ENCODE measurements around the gene DLGAP1. TPM values are rescaled to one million over a fixed set of nuclear protein-coding genes. Genes with fewer than 3 reads are reported as not detected.
A peak's percentile ranks its signal among the peaks of the same experiment; 100 is the strongest.

Gene DLGAP1
- total and polyA plus RNA-seq, 4 donors, result 0.54 to 11.8 (median 3.1) TPM

DNA sequence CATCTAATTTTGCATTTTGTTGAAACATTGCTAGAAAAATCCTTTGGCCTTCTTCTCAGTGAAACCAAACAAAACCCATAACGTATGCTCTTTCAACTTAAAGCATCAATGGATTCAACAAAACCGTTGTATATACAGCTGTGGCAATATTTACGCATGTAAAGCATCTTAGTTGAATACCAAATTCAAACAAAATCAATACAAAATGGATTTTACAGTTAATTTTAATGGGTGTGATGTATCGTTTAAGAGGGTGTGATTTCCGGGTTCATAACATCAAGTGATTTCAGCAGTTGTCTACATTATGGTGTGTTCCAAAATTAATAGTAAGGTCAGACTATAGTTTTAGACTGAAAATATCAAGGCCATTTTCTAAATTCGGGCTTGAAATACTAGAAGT, 806.9 kb downstream of the DLGAP1 start:
- Histone ChIP-seq H3K27ac (ENCODE audit: low read depth in 1 of 2, low read length in 1 of 2) (no peak overlapping the region), H3K36me3 (ENCODE audit: control insufficient read depth in 4 of 4, insufficient read depth in 4 of 4, low read length in 4 of 4) (no peaks in the 10 kb centered on the region), H3K27me3 (ENCODE audit: control insufficient read depth in 3 of 3, insufficient read depth in 3 of 3, low read length in 2 of 3) (no peaks in the 10 kb centered on the region), H3K4me1 (ENCODE audit: control insufficient read depth in 5 of 5, insufficient read depth in 5 of 5, low read length in 5 of 5) (peaks cover 2 to 39% (median 20%) of the 10 kb centered on the region in 5 donors), H3K9ac (ENCODE audit: insufficient read depth in 1 of 2, low read length in 2 of 2) (no peak overlapping the region), H3K9me3 (ENCODE audit: control insufficient read depth in 4 of 4, insufficient read depth in 3 of 4, low read length in 3 of 4) (no peaks in the 10 kb centered on the region), H3K4me3 (no peak overlapping the region)
- no peak for ATAC-seq (ENCODE audit: insufficient read depth, low FRiP score)
- DNase-seq, result peak in 2 of 3 donors; percentile 91
- WGBS, 2 donors, result 72 to 85% methylated on average over 6 of the region's 6 CpGs
- TF ChIP-seq CTCF (IDR thresholded peaks at IDR 0.05; ENCODE audit: control extremely low read depth, extremely low read depth), result no peak

- H3K27ac ChIP-seq (ENCODE audit: low read depth in 1 of 2, low read length in 1 of 2), result no peak overlapping the region
- WGBS, 2 donors, result 63 to 65% methylated on average over 4 of the region's 4 CpGs
- ATAC-seq (ENCODE audit: insufficient read depth, low FRiP score) (no peak), DNase-seq (no peak)
- no peak for TF ChIP-seq CTCF (IDR thresholded peaks at IDR 0.05; ENCODE audit: control extremely low read depth, extremely low read depth)
- no peaks in the 10 kb centered on the region for H3K27me3 ChIP-seq (ENCODE audit: control insufficient read depth in 3 of 3, insufficient read depth in 3 of 3, low read length in 2 of 3)
- H3K4me3 ChIP-seq, result no peak overlapping the region
- no peaks in the 10 kb centered on the region for H3K9me3 ChIP-seq (ENCODE audit: control insufficient read depth in 4 of 4, insufficient read depth in 3 of 4, low read length in 3 of 4)
- peaks cover under 1 to 33% (median 16%) of the 10 kb centered on the region in 5 donors for H3K4me1 ChIP-seq (ENCODE audit: control insufficient read depth in 5 of 5, insufficient read depth in 5 of 5, low read length in 5 of 5)
- no peaks in the 10 kb centered on the region for H3K36me3 ChIP-seq (ENCODE audit: control insufficient read depth in 4 of 4, insufficient read depth in 4 of 4, low read length in 4 of 4)
- H3K9ac ChIP-seq (ENCODE audit: insufficient read depth in 1 of 2, low read length in 2 of 2), result no peak overlapping the region
Measured at GRCh38 chr18:3647636-3648035, 807.5 kb downstream of the DLGAP1 start.

DNA sequence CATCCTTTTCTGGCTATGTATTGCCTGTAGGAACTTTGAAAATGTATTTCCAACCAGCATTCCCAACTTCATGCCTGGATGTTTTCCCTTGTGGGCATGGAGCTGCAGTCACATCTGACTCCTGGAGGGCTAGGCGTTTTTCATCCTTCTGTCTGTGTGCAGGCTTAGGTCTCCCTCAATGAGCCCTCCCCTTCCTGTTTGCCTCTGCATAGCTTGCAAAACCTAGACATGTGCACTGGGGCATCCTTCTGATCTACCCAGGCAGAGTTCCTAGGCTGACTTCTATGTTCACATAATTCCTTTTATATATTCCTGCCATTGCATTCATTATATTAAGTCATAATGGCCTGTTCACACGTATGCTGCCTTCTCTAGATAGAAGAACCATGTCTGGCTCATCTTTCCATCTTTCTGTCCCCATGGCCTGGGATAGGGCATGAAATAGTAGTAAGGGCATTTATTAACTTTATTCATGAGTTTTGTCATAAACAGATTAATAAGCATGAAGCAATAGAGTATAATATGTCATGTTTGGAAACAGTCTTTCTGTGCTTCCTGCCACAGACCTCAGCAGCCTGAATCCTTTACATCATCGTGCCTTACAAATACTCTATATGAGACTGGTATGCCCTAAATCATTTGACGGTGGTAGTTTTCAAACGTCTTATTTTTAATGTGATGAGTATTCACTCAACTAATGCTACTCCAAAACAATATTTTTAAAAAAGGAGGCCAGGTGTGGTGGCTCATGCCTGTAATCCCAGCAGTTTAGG, 809.5 kb downstream of the DLGAP1 start:
- Histone ChIP-seq H3K27ac (ENCODE audit: low read depth in 1 of 2, low read length in 1 of 2) (no peak overlapping the region), H3K4me1 (ENCODE audit: control insufficient read depth in 5 of 5, insufficient read depth in 5 of 5, low read length in 5 of 5) (peaks cover 0 to 30% (median 13%) of the 10 kb centered on the region in 5 donors), H3K9me3 (ENCODE audit: control insufficient read depth in 4 of 4, insufficient read depth in 3 of 4, low read length in 3 of 4) (no peaks in the 10 kb centered on the region), H3K4me3 (no peak overlapping the region), H3K9ac (ENCODE audit: insufficient read depth in 1 of 2, low read length in 2 of 2) (no peak overlapping the region), H3K36me3 (ENCODE audit: control insufficient read depth in 4 of 4, insufficient read depth in 4 of 4, low read length in 4 of 4) (no peaks in the 10 kb centered on the region), H3K27me3 (ENCODE audit: control insufficient read depth in 3 of 3, insufficient read depth in 3 of 3, low read length in 2 of 3) (no peaks in the 10 kb centered on the region)
- DNase-seq, result no peak
- no peak for ATAC-seq (ENCODE audit: insufficient read depth, low FRiP score)
- WGBS, 2 donors, result 54 to 79% methylated on average over 5 of the region's 5 CpGs
- no peak for TF ChIP-seq CTCF (IDR thresholded peaks at IDR 0.05; ENCODE audit: control extremely low read depth, extremely low read depth)

Measured in lung (tissue), 12 donors.